Caki2 (cell line): Measurements from ENCODE around the gene DNPH1. TPM values are rescaled to one million over a fixed set of nuclear protein-coding genes. Genes with fewer than 3 reads are reported as not detected.

Experiments
- DNase-seq: peaks from one replicate; pipeline ENCODE4 v3.0.0-alpha.2; 2015; ENCODE audit warnings: low read depth
- in situ Hi-C: cut with HindIII; loops from 2 replicates; pipeline ENCODE4 v1.10.0; 2016; ENCODE audit warnings: low sequenced_read_pairs, low pct_unique_long_range_greater_than_20kb, mixed read lengths
- total RNA-seq: library from RNA; depleted of rRNA; stranded (reverse); fragments of >200 nt; shearing (Covaris generic); gene quantifications from 2 replicates; pipeline ENCODE4 v1.2.3, GENCODE V29; 2014; ENCODE audit warnings: low replicate concordance

Gene DNPH1
- total RNA-seq, 1 experiment from 2014 or later = 194 TPM

GRCh38 chr6:43223175-43223574 is 6.1 kb downstream of the DNPH1 start:
- in situ Hi-C loops = no loop called here

GRCh38 chr6:43222418-43223059 is 6.7 kb downstream of the DNPH1 start:
- in situ Hi-C loops = no loop called here
- no peak for DNase-seq

More at GRCh38 chr6:43223175-43223574, 6.1 kb downstream of the DNPH1 start:
- no peak for DNase-seq

GRCh38 chr6:43221046-43221972 is 8.0 kb downstream of the DNPH1 start:
- no peak for DNase-seq
- in situ Hi-C loops = no loop called here

GRCh38 chr6:43220439-43220951 is 8.8 kb downstream of the DNPH1 start:
- in situ Hi-C loops = no loop called here
- DNase-seq = no peak

GRCh38 chr6:43219814-43220213 is 9.5 kb downstream of the DNPH1 start:
- in situ Hi-C loops = no loop called here
- no peak for DNase-seq

- in situ Hi-C loops = no loop called here
- no peak for DNase-seq
Measured at GRCh38 chr6:43219119-43219518, 10.2 kb downstream of the DNPH1 start.

GRCh38 chr6:43217351-43217750 is 11.9 kb downstream of the DNPH1 start:
- in situ Hi-C loops = no loop called here
- no peak for DNase-seq

- DNase-seq = no peak
- in situ Hi-C loops = no loop called here
Measured at GRCh38 chr6:43216200-43216599, 13.1 kb downstream of the DNPH1 start.

GRCh38 chr6:43215066-43215465 is 14.2 kb downstream of the DNPH1 start:
- no peak for DNase-seq
- in situ Hi-C loops = no loop called here

- in situ Hi-C loops = no loop called here
- no peak for DNase-seq
Measured at GRCh38 chr6:43213431-43213830, 15.8 kb downstream of the DNPH1 start.

- in situ Hi-C loops = no loop called here
- DNase-seq = no peak
Measured at GRCh38 chr6:43211955-43212354, 17.3 kb downstream of the DNPH1 start.

- DNase-seq = no peak
- in situ Hi-C loops = no loop called here
Measured at GRCh38 chr6:43207286-43207685, 22.0 kb downstream of the DNPH1 start.

GRCh38 chr6:43205849-43206248 is 23.4 kb downstream of the DNPH1 start:
- in situ Hi-C loops = no loop called here
- no peak for DNase-seq

GRCh38 chr6:43204271-43205105 is 24.8 kb downstream of the DNPH1 start:
- DNase-seq = no peak
- in situ Hi-C loops = no loop called here

GRCh38 chr6:43203718-43204095 is 25.6 kb downstream of the DNPH1 start:
- in situ Hi-C loops = no loop called here
- DNase-seq = no peak

- in situ Hi-C loops = no loop called here
- no peak for DNase-seq
Measured at GRCh38 chr6:43203029-43203717, 26.1 kb downstream of the DNPH1 start.

- no peak for DNase-seq
- in situ Hi-C loops = no loop called here
Measured at GRCh38 chr6:43202451-43202850, 26.8 kb downstream of the DNPH1 start.

GRCh38 chr6:43200541-43200940 is 28.7 kb downstream of the DNPH1 start:
- in situ Hi-C loops = no loop called here
- no peak for DNase-seq
